ENCODE measurements around the gene HACD2. TPM values are rescaled to one million over a fixed set of nuclear protein-coding genes. Genes with fewer than 3 reads are reported as not detected.

The HACD2 gene
- total RNA-seq, 1 donor from 2014 or later: 35.9 TPM

- no peaks in the 10 kb centered on the region for H4K20me1 ChIP-seq (ENCODE audit: low read depth)
- DNase-seq (ENCODE audit: low spot score): no peak
- no peaks in the 10 kb centered on the region for H3K9me3 ChIP-seq (ENCODE audit: low read depth)
- no peak overlapping the region for H3K4me3 ChIP-seq
- no peaks in the 10 kb centered on the region for H3K27me3 ChIP-seq
- Mint-ChIP-seq H3K4me3 (no peak overlapping the region), H3K4me1 (no peaks in the 10 kb centered on the region), H3K9me3 (no peaks in the 10 kb centered on the region), H3K36me3 (peaks cover 19% of the 10 kb centered on the region), H3K27ac (no peak overlapping the region), H3K27me3 (ENCODE audit: insufficient read depth, low read depth) (peaks cover 3% of the 10 kb centered on the region)
- peaks cover 4% of the 10 kb centered on the region for H3F3A ChIP-seq (ENCODE audit: low read depth)
- no peak overlapping the region for H3K4me2 ChIP-seq
- no peaks in the 10 kb centered on the region for H3K36me3 ChIP-seq
- no peaks in the 10 kb centered on the region for H3K4me1 ChIP-seq
- no peak overlapping the region for H2AFZ ChIP-seq (replicated peaks)
- H3K27ac ChIP-seq: no peak overlapping the region
- H3K9ac ChIP-seq: peak overlapping the region; percentile 27
- H3K79me2 ChIP-seq (ENCODE audit: low read depth): no peaks in the 10 kb centered on the region
- TF ChIP-seq EZH2phosphoT487 (IDR thresholded peaks at IDR 0.05): no peak
- no peak for TF ChIP-seq EZH2 (IDR thresholded peaks at IDR 0.05)
- TF ChIP-seq CTCF (IDR thresholded peaks at IDR 0.05): no peak
Observed at GRCh38 chr3:123621186-123621849, 36.5 kb upstream of the HACD2 start.

- Mint-ChIP-seq H3K27me3 (ENCODE audit: insufficient read depth, low read depth) (peaks cover 3% of the 10 kb centered on the region), H3K9me3 (no peaks in the 10 kb centered on the region), H3K4me1 (no peaks in the 10 kb centered on the region), H3K36me3 (peaks cover 14% of the 10 kb centered on the region), H3K27ac (no peak overlapping the region), H3K4me3 (no peak overlapping the region)
- H3F3A ChIP-seq (ENCODE audit: low read depth): peaks cover 4% of the 10 kb centered on the region
- no peak overlapping the region for H3K9ac ChIP-seq
- DNase-seq (ENCODE audit: low spot score): no peak
- no peaks in the 10 kb centered on the region for H3K9me3 ChIP-seq (ENCODE audit: low read depth)
- no peaks in the 10 kb centered on the region for H3K27me3 ChIP-seq
- H3K4me1 ChIP-seq: no peaks in the 10 kb centered on the region
- no peaks in the 10 kb centered on the region for H3K79me2 ChIP-seq (ENCODE audit: low read depth)
- no peaks in the 10 kb centered on the region for H3K36me3 ChIP-seq
- no peak overlapping the region for H3K27ac ChIP-seq
- no peaks in the 10 kb centered on the region for H4K20me1 ChIP-seq (ENCODE audit: low read depth)
- H3K4me2 ChIP-seq: no peak overlapping the region
- H3K4me3 ChIP-seq: no peak overlapping the region
- TF ChIP-seq EZH2 (IDR thresholded peaks at IDR 0.05): no peak
- TF ChIP-seq EZH2phosphoT487 (IDR thresholded peaks at IDR 0.05): no peak
- no peak for TF ChIP-seq CTCF (IDR thresholded peaks at IDR 0.05)
- no peak overlapping the region for H2AFZ ChIP-seq (replicated peaks)
Observed at GRCh38 chr3:123620343-123620742, 35.5 kb upstream of the HACD2 start.

GRCh38 chr3:123618768-123619484 lies 34.1 kb upstream of the HACD2 start:
- DNase-seq (ENCODE audit: low spot score): no peak
- Histone ChIP-seq H3K79me2 (ENCODE audit: low read depth) (no peaks in the 10 kb centered on the region), H3K4me2 (no peak overlapping the region), H3K36me3 (no peaks in the 10 kb centered on the region), H4K20me1 (ENCODE audit: low read depth) (no peaks in the 10 kb centered on the region), H3K9me3 (ENCODE audit: low read depth) (no peaks in the 10 kb centered on the region), H3K4me1 (no peaks in the 10 kb centered on the region), H3K27ac (no peak overlapping the region), H3K27me3 (no peaks in the 10 kb centered on the region), H3K4me3 (no peak overlapping the region), H2AFZ (replicated peaks) (no peak overlapping the region), H3F3A (ENCODE audit: low read depth) (peaks cover 4% of the 10 kb centered on the region), H3K9ac (no peak overlapping the region)
- Mint-ChIP-seq H3K4me1 (no peaks in the 10 kb centered on the region), H3K27me3 (ENCODE audit: insufficient read depth, low read depth) (peaks cover 1% of the 10 kb centered on the region), H3K9me3 (no peaks in the 10 kb centered on the region), H3K36me3 (peaks cover 11% of the 10 kb centered on the region), H3K27ac (no peak overlapping the region), H3K4me3 (no peak overlapping the region)
- TF ChIP-seq EZH2phosphoT487 (IDR thresholded peaks at IDR 0.05) (no peak), EZH2 (IDR thresholded peaks at IDR 0.05) (no peak), CTCF (IDR thresholded peaks at IDR 0.05) (no peak)
